KOPT-K1 (cell line): ENCODE data around the gene FRMD4A.

Source experiments
- H3K27ac ChIP-seq: fragments of 200-600 bp; sonication (generic); 2 replicates; pipeline ENCODE4 v1.5.1; 2016; ENCODE audit warnings: antibody characterized with exemption, mild to moderate bottlenecking, low read depth, low read length; ENCODE audit not compliant: poor library complexity, severe bottlenecking
- H3K36me3 ChIP-seq: fragments of 200-600 bp; sonication (generic); 2 replicates; pipeline ENCODE4 v1.5.1; 2017; ENCODE audit warnings: antibody characterized with exemption, mild to moderate bottlenecking, low read length, moderate library complexity; ENCODE audit not compliant: insufficient read depth
- H3K9me3 ChIP-seq: fragments of 200-600 bp; sonication (generic); 2 replicates; pipeline ENCODE4 v1.5.1; 2017; ENCODE audit warnings: antibody characterized with exemption, low read length, mild to moderate bottlenecking; ENCODE audit not compliant: insufficient read depth, poor library complexity, severe bottlenecking

FRMD4A gene

DNA sequence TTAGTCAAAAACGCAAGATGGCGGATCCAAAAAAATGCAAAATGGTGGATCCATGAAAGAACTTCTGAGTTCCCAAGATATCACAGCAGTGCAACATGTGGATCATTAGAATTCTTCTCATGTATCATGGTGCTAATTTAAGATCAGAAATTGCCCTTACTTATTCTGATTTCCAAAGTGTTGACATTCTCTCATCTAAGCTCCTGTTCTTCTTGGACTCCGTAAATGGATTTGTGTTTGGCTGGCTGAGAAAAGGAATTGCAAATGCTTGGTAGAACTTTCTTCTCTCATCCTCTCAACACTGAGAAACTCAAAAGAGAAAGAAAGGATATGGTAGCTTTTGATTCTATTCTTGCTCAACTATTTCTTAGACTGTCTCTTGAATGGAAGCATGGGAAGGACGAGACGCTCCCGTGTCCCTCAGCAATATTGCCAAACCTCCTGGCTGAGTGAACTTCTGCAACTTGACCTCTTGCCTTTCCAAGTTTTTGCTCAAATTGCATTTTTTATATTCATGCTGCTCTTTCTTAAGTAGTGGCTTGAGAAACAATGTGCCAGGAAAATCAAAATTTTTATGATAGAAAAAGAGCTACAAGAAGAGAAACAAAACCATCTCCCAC, 44.7 kb downstream of the FRMD4A start:
- Histone ChIP-seq H3K27ac (no peak overlapping the region), H3K36me3 (no peaks in the 10 kb centered on the region), H3K9me3 (peaks cover 4% of the 10 kb centered on the region)

DNA sequence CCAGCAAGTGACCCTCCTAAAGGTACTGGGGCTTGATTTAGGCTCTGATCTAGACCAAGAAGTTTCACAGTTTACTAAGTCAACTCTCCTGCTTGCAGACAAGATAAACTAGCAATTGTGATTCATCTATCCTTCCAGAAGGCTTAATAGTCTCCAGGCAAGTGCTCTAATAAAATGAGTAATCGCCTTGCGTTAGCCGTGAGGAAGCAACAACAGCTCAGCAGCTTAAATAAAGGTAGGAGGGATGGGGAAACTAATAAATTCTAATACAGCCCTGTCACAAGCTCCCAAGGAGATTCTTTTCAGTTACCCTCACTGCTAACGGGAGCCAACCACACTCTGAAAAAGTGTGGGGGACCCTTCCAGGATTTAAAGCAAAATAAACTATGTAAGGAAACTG, 48.4 kb downstream of the FRMD4A start:
- Histone ChIP-seq H3K36me3 (no peaks in the 10 kb centered on the region), H3K27ac (no peak overlapping the region), H3K9me3 (peaks cover 4% of the 10 kb centered on the region)

DNA sequence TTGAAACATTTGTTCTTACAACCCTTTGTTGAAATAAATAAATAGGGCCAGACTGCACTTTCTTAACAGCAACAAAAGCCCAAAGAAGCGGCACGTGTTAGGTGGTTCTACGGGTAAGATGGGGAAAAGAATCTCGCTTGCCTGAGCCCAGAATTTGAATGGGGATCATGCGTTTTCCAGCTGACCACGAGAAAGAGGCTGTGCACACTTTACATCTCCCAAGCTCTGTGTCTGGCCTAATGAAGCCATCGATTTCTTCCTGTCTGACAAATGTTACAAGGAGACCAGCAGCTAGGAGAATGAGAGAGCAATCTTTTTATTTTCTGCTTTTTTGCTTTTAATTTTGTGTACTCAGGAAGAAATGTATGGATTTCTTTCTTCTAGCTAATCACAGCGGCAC, 52.2 kb downstream of the FRMD4A start:
- H3K9me3 ChIP-seq, result no peaks in the 10 kb centered on the region
- H3K27ac ChIP-seq, result no peak overlapping the region
- no peaks in the 10 kb centered on the region for H3K36me3 ChIP-seq

DNA sequence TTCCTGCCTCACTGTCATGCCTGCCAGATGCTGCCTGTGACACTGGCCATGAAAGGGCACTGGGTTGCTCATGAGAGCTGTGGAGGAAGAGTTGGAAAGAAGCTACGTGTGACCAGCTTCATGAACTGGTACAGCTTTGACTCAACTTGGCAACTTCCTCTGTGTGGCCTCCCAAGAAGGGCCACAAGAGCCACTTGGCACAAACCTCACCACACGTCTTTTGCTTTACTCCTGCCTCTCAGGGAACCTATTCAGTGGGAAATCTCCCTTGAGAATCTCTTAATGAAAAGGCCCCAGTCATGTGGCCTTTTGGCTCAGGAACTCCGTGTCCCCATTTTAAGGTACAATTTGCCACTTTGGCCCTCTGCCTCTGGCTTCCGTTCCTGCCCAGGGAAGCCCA, 54.5 kb downstream of the FRMD4A start:
- no peaks in the 10 kb centered on the region for H3K9me3 ChIP-seq
- no peak overlapping the region for H3K27ac ChIP-seq
- no peaks in the 10 kb centered on the region for H3K36me3 ChIP-seq

DNA sequence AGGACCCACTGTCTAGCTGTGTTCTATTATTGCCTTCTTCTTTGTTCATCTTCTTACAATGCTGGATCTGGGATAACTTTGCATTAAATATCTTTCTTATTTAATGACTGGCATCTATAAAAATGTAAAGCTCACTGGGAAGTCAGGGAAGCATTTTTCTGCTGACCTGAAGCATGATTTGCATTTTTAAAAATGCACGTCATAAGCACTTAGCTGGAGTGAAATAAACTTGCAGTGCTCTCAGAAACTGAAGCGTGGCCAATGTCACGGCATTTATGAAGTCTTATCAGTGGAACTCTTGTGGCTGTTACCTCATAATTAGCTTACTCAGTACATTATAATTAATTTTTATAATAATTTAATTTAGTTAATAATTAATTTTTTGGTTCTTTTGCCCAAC, 59.1 kb downstream of the FRMD4A start:
- Histone ChIP-seq H3K9me3 (no peaks in the 10 kb centered on the region), H3K36me3 (no peaks in the 10 kb centered on the region), H3K27ac (no peak overlapping the region)

DNA sequence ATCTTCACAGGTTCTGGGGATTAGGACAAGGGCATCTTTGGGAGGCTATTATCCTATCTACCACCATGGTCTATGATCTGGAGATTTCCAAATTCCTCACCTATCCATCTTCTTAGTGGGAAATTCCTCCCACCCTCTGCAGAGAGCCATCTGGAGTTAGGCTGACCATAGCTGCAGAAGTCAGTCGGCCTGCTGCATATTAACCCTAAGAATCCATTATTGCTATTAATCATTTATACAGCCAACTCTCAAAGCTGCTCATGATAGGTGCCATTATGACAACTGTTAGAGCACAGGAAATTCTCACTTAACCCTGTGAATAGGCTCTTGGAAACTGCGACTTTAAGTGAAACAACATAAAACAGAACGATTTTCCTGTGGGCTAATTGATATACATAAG, 60.4 kb downstream of the FRMD4A start:
- Histone ChIP-seq H3K9me3 (no peaks in the 10 kb centered on the region), H3K36me3 (no peaks in the 10 kb centered on the region), H3K27ac (no peak overlapping the region)

DNA sequence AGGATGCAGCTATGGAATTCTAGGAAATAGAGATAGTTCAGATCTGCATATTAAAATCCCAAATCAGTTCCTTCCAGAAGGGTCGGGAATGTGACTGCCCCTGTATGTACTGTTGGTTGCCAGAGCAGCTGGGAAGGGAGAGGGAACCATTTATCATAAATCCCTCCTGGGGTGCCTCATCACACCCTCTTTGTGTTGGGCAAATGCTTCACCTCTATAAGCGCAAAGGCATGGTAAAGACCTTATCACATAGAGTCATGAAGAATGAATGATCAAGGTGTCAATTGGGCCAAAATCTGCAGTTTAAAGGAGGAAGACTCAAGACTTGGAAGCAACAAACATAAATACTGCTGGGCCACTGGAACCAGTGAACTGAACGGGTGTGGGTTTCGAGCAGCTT, 65.0 kb downstream of the FRMD4A start:
- Histone ChIP-seq H3K36me3 (no peaks in the 10 kb centered on the region), H3K9me3 (no peaks in the 10 kb centered on the region), H3K27ac (no peak overlapping the region)

DNA sequence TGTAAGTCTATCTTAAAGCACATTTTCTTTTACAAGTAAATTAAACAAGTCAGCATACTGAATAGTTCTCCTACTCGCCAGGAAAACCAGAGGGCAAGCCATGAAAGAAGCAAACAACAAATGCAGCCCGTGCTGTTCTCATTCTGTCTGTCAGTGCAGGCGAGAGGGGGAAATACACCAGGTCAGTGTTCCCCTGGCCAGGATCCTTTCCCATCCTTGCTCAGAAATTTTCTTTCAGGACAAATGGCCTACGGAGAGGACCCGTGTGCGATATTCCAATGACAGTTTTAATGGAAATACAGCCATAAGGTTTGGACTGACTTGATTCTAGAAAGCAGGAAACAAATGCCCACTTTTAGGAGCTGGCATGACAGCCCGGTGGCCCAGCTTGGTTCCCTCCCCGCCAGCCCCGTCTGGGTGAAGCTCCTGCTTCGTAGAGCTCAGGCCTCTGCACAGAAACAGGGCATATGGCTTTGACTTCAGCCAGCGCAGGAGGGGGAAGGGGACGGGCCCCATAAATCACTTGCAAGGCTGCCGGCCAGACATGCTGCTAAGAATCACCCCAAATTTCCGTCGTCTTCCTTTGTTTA, 67.8 kb downstream of the FRMD4A start:
- no peaks in the 10 kb centered on the region for H3K9me3 ChIP-seq
- H3K27ac ChIP-seq, result no peak overlapping the region
- H3K36me3 ChIP-seq, result no peaks in the 10 kb centered on the region

DNA sequence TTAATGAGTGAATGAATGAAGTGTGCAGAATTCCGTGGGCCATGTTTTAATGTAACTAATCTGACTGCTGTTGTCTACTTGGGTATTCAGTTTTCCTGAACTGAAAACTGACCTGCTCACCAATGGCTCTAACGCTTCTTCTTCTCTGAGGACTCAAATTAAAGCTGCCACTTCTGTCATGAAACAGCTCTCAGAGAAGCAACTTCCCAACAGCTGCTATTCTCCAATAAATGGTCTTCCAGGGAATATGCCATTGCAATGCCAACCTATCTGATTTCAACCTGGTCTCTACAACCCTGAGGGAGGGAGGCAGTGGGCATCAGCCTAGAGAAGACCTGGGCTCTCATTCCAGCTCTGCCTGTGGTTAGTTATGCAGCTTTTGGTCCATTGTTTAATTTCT, 69.4 kb downstream of the FRMD4A start:
- Histone ChIP-seq H3K27ac (no peak overlapping the region), H3K36me3 (no peaks in the 10 kb centered on the region), H3K9me3 (no peaks in the 10 kb centered on the region)

DNA sequence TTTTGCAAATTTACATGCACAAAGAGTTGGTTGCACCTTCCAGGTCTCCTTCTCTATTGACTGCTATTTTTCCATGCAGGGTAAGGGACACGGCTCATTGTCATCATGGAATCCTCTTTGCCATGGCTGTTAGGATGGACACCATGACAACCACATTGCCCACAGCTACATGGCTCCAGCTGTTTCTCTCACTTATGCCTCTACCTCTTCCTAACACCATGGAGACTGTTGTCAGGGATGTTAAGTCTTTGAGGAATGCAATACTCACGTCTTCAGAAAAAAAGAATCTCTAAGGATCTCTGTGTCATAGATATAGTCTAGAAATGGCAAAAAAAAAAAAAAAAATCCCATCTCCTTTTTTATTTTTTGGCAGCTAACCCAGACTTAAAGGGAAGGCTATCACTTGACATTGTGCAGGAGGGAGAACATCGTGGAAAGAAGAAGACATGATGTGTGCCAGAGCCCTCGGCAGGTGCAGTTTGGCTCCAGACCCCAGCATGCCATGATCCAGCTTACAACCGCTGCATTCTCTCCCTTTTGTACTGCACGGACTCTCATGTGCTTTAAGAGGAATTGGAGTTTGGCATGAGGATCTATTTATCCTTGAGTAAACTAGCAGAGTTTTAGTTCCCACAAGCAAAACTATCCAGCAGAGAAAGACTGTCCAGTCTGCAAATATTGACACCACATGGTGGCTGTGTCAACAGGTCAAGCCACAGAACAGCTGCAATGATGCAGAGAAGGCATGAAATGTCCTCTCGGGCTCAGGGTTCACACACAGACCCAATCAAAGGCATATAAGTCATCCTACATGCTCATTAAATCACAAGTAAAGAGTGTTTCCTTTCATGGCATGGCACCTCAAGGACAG, 70.8 kb downstream of the FRMD4A start:
- H3K36me3 ChIP-seq, result no peaks in the 10 kb centered on the region
- no peak overlapping the region for H3K27ac ChIP-seq
- no peaks in the 10 kb centered on the region for H3K9me3 ChIP-seq

DNA sequence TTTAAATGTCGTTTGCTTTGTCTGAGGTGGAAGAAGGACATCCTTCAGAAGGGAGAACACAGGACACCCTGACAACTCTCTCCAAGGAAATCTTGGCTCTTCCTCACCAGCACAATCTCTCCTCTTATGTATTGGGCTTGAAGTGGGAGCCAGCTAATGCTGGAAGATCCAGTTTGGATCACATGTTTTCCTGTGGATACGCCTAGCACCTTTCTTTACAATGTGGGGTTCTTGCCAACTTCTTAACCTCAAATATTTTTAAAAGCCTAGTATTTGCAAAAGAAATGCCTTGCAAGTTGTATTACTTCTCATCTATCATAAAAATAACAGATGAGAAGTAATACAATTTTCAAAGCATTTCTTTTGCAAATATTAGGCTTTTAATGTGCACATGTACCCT, 76.4 kb downstream of the FRMD4A start:
- H3K36me3 ChIP-seq, result no peaks in the 10 kb centered on the region
- H3K9me3 ChIP-seq, result peaks cover 4% of the 10 kb centered on the region
- no peak overlapping the region for H3K27ac ChIP-seq

DNA sequence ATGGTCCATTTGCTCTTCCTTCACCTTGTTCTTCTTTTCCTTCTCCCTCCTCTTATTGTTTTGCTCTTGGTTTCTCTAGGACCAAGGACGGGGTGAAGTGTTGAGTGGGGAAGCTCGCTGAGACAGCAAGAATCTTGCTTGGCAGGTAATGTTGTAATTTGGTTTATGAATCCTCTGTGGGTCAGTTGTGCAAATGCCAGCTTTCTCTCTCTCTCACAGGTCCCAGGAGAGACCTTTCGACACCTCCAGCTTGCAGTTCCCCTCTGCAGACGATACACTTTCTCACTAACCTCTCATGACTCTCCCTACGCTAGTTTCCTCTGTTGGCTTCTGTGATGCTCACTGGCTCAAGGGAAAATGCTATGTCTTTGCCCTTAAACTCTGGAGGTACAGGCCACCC, 77.0 kb downstream of the FRMD4A start:
- H3K9me3 ChIP-seq, result peaks cover 4% of the 10 kb centered on the region
- no peaks in the 10 kb centered on the region for H3K36me3 ChIP-seq
- no peak overlapping the region for H3K27ac ChIP-seq

DNA sequence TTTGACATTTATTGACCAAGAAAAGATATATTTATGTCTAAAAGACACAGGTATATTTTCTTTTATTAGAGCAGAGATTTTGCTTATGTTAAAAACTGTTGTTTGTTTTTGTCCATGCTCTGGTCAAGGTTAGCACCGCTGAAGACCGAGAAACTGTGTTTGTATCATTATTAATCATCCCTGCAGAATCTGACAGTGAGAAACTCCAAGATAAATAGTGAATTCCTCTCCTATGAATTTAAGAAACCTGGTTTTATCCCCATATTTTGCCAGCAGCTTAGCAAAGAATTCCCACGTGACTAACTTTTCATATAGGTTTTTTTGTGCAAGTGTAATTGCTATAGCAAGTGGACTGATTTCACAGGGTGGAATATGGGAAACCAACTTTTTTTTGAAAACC, 77.6 kb downstream of the FRMD4A start:
- Histone ChIP-seq H3K9me3 (peaks cover 4% of the 10 kb centered on the region), H3K27ac (no peak overlapping the region), H3K36me3 (no peaks in the 10 kb centered on the region)

DNA sequence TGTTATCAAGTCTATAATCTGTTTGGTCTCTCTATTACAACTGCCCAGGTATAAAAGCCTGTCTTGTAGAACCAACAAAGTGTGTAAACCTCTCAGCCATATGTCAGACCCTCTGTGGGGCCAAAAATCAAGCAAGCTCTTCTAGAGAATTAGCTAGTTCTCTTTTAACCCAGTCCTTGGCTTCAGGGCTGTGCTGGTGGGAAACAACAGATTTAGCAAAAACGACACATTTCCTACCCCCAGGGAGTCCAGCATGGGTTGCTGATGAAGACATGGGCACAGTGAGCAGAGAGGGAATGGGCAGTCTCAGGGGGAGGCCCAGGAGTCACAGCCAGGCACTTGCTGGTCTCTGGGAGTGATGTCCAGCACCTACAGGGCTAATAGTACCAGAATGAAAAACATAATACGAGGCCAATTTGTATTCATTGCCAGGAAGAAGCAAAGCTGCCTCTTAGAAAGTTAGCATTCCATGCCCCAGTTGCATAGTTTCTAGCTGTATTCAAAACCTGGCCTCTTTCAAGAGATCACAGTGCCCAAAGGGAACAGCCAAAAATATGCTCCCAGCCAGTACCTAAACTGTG, 80.1 kb downstream of the FRMD4A start:
- H3K36me3 ChIP-seq, result no peaks in the 10 kb centered on the region
- no peak overlapping the region for H3K27ac ChIP-seq
- peaks cover 4% of the 10 kb centered on the region for H3K9me3 ChIP-seq

DNA sequence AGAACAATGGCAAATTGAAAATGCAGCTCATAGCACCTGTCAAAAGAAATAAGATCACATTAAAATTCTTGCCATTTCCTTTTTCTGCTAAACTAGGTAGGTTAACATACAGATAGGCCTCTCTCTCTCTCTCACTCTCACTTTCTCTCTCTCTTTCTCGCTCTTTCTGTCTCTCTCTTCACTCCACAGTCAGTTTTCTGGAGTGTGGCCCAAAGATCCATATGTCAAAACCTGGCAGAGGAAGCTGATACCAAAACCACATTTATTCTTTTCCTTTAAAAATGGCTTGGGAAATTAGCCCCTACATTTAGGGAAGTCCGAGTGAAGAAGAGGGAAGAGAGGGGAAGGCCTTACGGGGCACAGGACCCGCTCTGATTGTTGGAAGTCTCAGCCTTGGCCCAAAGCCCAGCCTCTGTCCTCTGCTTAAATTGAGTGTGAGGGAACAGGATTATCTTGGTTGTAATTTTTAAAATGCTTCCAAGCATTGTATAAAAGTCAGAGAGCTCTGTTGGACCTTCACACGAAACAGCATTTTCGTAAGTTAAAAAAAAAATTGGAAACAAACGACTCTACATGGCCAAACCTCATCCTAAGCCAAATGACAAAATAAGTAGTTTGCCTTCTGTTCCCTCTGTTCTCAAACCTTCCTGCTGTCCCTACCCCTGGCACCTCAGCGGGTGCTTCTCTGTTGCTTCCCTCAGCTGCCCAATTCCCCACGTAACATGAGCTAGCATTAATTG, 83.2 kb downstream of the FRMD4A start:
- H3K36me3 ChIP-seq, result no peaks in the 10 kb centered on the region
- H3K9me3 ChIP-seq, result peaks cover 4% of the 10 kb centered on the region
- no peak overlapping the region for H3K27ac ChIP-seq
